H7 (cell line): ENCODE data around the gene OTOL1. TPM values are rescaled to one million over a fixed set of nuclear protein-coding genes. Genes with fewer than 3 reads are reported as not detected.

Experiments used
- DNase-seq: peaks from one replicate; pipeline ENCODE4 v3.0.0; 2012
- H3K27me3 ChIP-seq: 2 replicates; pipeline ENCODE4 v1.6.0; 2011; ENCODE audit warnings: mild to moderate bottlenecking, low read length; ENCODE audit not compliant: control insufficient read depth, insufficient read depth
- H3K36me3 ChIP-seq: replicated peaks from 2 replicates; pipeline ENCODE4 v1.5.1; 2011; ENCODE audit warnings: low read length; ENCODE audit not compliant: control insufficient read depth, insufficient read depth
- H3K4me3 ChIP-seq: 2 replicates; pipeline ENCODE4 v1.5.1; 2011; ENCODE audit warnings: low read depth, mild to moderate bottlenecking, control low read depth, low read length, moderate library complexity; ENCODE audit not compliant: insufficient read depth
- total RNA-seq: library from RNA; depleted of rRNA; stranded (reverse); fragments of >200 nt; shearing (Covaris generic); gene quantifications from 2 replicates; pipeline ENCODE4 v1.2.3, GENCODE V29; 2014

OTOL1 gene
- total RNA-seq, 1 experiment from 2014 or later: not detected

GRCh38 chr3:161500068-161500796 lies 3.6 kb downstream of the OTOL1 start:
- H3K4me3 ChIP-seq: no peak overlapping the region
- H3K36me3 ChIP-seq: no peaks in the 10 kb centered on the region
- H3K27me3 ChIP-seq: no peaks in the 10 kb centered on the region
- DNase-seq: no peak

DNA sequence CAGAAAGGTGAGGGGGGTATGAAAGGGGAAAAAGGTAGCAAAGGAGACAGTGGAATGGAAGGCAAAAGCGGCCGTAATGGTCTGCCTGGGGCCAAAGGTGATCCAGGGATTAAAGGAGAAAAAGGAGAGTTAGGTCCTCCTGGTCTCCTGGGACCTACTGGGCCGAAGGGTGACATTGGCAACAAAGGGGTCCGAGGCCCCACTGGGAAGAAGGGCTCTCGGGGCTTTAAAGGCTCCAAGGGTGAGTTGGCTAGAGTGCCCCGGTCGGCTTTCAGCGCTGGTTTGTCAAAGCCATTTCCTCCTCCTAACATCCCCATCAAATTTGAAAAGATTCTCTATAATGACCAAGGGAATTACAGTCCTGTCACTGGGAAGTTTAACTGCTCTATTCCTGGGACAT lies 6.7 kb downstream of the OTOL1 start:
- no peak for DNase-seq
- H3K27me3 ChIP-seq: no peaks in the 10 kb centered on the region
- no peak overlapping the region for H3K4me3 ChIP-seq
- H3K36me3 ChIP-seq: no peaks in the 10 kb centered on the region

DNA sequence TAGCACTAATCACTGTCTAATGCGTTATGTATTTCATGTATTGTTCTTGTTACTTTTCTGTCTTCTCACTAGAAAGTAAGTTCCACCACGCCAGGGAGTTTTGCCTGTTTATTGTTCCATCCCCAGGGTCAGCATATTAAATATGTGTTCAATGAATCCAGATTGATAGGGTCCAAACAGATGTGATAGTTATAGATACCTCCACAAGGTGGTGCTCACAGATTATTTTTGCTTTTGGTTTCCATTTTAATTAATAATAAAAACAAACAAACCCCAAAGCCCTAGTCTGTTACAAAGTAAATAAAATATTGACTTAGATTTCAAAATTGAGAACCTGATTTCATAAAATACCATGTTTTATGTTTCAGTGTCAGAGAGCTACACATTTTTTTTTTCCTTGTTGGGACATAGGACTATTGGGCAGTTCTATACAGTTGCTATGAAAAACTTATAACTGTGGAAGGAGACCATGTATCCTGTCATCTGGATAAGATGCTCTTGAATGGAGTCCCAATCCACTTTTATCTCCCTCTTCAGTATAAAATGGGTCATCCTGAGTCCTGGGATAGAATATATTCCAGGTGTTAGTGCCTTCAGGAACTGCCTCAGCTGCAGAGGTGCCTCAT lies 12.4 kb downstream of the OTOL1 start:
- H3K4me3 ChIP-seq: no peak overlapping the region
- DNase-seq: no peak
- no peaks in the 10 kb centered on the region for H3K36me3 ChIP-seq
- H3K27me3 ChIP-seq: no peaks in the 10 kb centered on the region

GRCh38 chr3:161510510-161511260 lies 14.1 kb downstream of the OTOL1 start:
- no peaks in the 10 kb centered on the region for H3K36me3 ChIP-seq
- H3K4me3 ChIP-seq: no peak overlapping the region
- no peak for DNase-seq
- H3K27me3 ChIP-seq: no peaks in the 10 kb centered on the region

DNA sequence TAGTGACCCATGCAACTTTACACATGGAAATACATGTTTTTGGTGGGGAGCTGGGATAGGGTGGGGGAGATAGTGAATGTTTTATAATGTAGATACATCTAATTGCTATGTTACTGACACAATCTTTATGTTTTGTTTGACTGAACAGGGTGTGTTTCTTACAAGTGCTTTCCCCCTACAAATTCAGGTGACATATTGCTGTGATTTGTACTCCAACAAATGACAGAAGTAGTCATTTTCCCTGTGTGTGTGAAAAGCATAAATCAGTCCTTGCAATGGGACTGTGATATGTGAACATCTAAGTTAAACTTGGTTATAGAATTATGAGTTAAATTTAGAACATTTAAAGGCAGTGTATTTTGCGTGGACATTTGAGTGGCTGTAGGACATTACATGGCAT lies 27.3 kb downstream of the OTOL1 start:
- Histone ChIP-seq H3K4me3 (no peak overlapping the region), H3K27me3 (no peaks in the 10 kb centered on the region), H3K36me3 (no peaks in the 10 kb centered on the region)
- DNase-seq: no peak

- Histone ChIP-seq H3K4me3 (no peak overlapping the region), H3K36me3 (no peaks in the 10 kb centered on the region), H3K27me3 (no peaks in the 10 kb centered on the region)
- DNase-seq: no peak
Measured at GRCh38 chr3:161531930-161532329, 35.3 kb downstream of the OTOL1 start.

GRCh38 chr3:161540594-161540993 lies 44.0 kb downstream of the OTOL1 start:
- Histone ChIP-seq H3K36me3 (no peaks in the 10 kb centered on the region), H3K27me3 (no peaks in the 10 kb centered on the region), H3K4me3 (no peak overlapping the region)
- DNase-seq: no peak

DNA sequence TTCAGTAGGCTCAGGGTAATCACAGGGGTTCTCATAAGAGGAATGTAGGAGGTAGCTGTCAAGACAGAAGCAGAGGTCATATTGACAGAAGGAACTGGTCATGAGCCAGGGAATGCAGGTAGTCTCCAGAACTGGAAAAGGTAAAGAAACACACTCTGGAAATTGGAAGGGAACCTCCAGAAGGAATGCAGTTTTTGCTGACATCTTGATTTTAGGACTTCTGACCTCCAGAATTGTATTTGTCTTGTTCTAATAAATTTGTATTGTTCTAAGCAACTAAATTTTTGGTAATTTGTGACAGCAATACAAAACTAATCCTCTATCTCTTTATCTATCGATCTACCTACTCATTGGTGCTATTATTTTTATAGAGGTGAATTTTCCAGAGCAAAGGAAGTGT lies 49.2 kb downstream of the OTOL1 start:
- Histone ChIP-seq H3K36me3 (no peaks in the 10 kb centered on the region), H3K4me3 (no peak overlapping the region), H3K27me3 (no peaks in the 10 kb centered on the region)
- DNase-seq: no peak

DNA sequence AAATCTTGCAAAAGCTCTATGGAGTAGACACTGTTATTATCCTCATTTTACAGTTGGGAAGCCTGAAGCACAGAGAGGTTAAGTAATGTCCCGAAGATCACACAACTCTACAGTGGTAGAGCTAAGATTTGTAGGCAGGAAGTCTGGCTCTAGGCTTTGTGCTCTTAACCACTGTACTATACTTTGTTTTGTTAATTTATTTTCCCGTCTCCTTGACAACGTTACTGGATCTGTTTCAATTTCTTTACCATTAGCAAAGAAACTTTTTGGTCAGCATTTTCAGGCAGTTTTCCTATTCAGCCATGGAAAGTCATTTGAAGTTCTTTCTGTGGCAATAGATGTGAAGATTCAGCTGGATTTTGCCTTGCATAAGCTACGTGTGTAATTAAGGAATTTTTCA lies 51.7 kb downstream of the OTOL1 start:
- DNase-seq: no peak
- H3K27me3 ChIP-seq: no peaks in the 10 kb centered on the region
- H3K36me3 ChIP-seq: no peaks in the 10 kb centered on the region
- H3K4me3 ChIP-seq: no peak overlapping the region

DNA sequence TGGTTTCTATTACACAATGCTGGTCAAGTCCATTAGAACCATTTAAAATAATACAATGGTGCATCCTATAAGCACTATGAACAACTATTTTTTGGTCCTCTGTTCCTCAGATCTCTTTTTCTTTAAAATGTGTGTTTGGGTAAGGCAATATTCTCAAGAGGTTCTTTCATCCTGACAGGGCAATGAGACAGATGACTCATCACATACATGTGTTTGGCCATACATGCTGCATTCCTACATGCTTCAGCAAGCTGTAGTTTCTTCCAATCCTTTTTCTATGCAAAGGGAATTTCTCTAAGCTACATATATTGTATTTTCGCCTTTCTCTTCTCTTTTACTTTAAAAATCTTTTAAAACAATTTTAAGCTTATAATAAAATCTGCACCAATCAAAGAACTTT lies 52.7 kb downstream of the OTOL1 start:
- Histone ChIP-seq H3K27me3 (no peaks in the 10 kb centered on the region), H3K4me3 (no peak overlapping the region), H3K36me3 (no peaks in the 10 kb centered on the region)
- no peak for DNase-seq

- Histone ChIP-seq H3K36me3 (no peaks in the 10 kb centered on the region), H3K4me3 (no peak overlapping the region), H3K27me3 (no peaks in the 10 kb centered on the region)
- DNase-seq: no peak
Measured at GRCh38 chr3:161550491-161551195, 54.0 kb downstream of the OTOL1 start.

- H3K4me3 ChIP-seq: no peak overlapping the region
- no peak for DNase-seq
- H3K36me3 ChIP-seq: no peaks in the 10 kb centered on the region
- no peaks in the 10 kb centered on the region for H3K27me3 ChIP-seq
Measured at GRCh38 chr3:161551697-161552096, 55.1 kb downstream of the OTOL1 start.

DNA sequence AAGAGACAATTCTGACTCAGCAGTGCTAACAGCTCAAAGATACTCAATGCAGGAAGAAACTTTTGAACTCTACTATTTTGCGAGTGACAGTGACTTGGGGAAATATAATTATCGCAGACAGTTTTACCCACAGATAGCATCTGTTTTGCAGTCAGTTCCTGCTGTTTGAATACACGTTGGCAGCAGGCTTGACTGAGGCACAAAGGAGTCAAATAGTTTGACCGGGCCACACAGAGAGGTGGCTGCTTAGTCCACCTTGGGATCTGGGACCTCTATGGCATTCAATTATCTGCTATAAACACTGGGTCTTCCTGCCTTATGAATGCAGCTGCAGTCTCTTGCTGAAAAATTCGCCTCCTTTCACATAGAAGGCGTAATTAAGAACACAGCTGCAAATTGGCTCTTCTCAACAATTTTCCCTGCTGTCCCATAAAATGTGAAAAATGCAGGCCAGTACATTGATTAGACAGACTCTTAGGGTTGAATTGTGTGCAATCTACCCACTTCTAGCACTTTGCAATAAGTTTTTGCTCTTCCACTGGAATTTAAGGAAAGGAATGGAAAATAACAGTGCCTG lies 56.5 kb downstream of the OTOL1 start:
- no peaks in the 10 kb centered on the region for H3K27me3 ChIP-seq
- no peak overlapping the region for H3K4me3 ChIP-seq
- DNase-seq: no peak
- no peaks in the 10 kb centered on the region for H3K36me3 ChIP-seq
